ENCODE measurements around the gene HAS3. TPM values are rescaled to one million over a fixed set of nuclear protein-coding genes. Genes with fewer than 3 reads are reported as not detected.
"Not testable (repeated sequence)": the region's sequence is repeated elsewhere in the genome, so short reads cannot be mapped to it uniquely, and the experiment has no call there.

HAS3 gene
- total and polyA plus RNA-seq, 4 donors: 0.09 to 0.75 (median 0.26) TPM

DNA sequence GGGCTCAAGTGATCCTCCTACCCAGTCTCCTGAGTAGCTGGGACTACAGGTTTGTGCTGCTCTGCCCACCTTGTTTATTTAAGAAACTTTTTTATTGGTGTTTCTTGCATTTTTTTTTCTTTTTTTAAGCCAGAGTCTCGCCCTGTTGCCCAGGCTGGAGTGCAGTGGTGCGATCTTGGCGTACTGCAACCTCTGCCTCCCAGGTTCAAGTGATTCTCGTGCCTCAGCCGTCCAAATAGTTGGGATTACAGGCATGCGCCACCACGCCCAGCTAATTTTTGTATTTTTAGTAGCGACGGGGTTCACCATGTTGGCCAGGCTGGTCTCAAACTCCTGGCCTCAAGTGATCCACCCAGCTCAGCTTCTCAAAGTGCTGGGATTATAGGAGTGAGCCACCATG is 44.2 kb downstream of the HAS3 start:
- not testable (repeated sequence) for H3K4me3 ChIP-seq (ENCODE audit: low read depth in 1 of 3, low read length in 3 of 3); H3K9me3 ChIP-seq (ENCODE audit: control insufficient read depth in 4 of 4, low read length in 3 of 4); H3K27me3 ChIP-seq (ENCODE audit: control insufficient read depth in 4 of 4, insufficient read depth in 4 of 4, low read length in 3 of 4); H3K9ac ChIP-seq (ENCODE audit: low read depth in 1 of 2, low read length in 2 of 2); DNase-seq (ENCODE audit: low spot score); H3K27ac ChIP-seq (ENCODE audit: low read depth in 1 of 2, low read length in 2 of 2); H3K4me1 ChIP-seq (ENCODE audit: control insufficient read depth in 4 of 4, insufficient read depth in 4 of 4, low read length in 3 of 4)
- peaks cover 7 to 48% (median 20%) of the 10 kb centered on the region in 4 donors for H3K36me3 ChIP-seq (ENCODE audit: control insufficient read depth in 4 of 4, insufficient read depth in 3 of 4, low read depth in 1 of 4, low read length in 3 of 4)
- WGBS: 93% methylated on average over 9 of the region's 9 CpGs

DNA sequence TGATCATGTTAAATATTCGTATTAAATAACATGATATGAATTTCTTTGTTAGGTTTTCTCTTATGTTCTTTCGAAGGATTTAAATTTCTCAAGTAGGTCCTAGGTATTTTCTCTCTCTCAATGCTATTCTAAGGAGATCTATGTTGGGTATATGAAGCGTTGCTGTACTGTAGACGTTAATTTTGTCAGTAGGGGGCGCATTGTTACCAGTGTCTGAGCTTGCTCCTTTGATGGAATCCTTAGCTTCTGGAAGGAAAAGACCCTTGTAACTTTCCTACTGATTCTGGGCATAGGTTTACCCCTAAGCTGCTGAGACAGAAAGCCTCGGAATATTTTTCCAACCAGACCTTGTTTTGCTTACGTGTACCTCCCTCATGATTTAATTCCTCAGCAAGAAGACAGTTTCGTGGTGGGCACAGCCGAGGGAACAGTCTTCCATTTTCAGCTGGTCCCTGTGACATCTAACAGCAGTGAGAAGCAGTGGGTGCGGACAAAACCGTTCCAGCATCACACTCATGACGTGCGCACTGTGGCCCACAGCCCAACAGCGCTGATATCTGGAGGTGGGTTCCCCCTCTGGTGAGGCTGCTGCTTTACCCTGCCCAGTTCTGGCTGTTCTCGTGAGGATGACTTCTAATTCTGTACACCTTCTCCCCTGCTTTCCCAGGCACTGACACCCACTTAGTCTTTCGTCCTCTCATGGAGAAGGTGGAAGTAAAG is 44.9 kb downstream of the HAS3 start:
- Histone ChIP-seq H3K36me3 (ENCODE audit: control insufficient read depth in 4 of 4, insufficient read depth in 3 of 4, low read depth in 1 of 4, low read length in 3 of 4) (peaks cover 7 to 48% (median 22%) of the 10 kb centered on the region in 4 donors), H3K4me3 (ENCODE audit: low read depth in 1 of 3, low read length in 3 of 3) (no peak overlapping the region)

DNA sequence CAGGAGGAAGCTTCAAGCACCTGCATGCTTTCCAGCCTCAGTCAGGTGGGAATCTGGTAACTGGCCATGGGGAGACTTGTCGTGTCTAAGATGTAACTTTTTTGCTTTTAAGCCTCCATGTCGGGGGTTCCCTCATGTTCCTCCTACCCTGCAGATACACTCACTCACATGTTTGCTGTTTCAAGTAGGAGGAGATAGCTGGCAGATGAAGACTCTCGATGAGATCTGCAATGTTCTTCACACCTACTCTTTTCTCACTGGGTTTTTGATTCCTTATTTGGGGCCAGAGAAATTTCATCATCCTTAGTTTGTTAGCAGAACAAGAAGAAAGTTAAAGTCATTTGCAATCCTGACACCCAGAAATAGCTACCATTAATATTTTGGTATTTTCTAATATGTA is 51.7 kb downstream of the HAS3 start:
- TF ChIP-seq YY1 (IDR thresholded peaks at IDR 0.05) (no peak), HNF4G (IDR thresholded peaks at IDR 0.05) (no peak), NR2F2 (IDR thresholded peaks at IDR 0.05) (no peak), RXRA (IDR thresholded peaks at IDR 0.05) (no peak), GABPA (IDR thresholded peaks at IDR 0.05 in 1 of 2, conservative IDR thresholded peaks at IDR 0.05 in 1 of 2) (no peak)
- TF ChIP-seq, protein P1, sequence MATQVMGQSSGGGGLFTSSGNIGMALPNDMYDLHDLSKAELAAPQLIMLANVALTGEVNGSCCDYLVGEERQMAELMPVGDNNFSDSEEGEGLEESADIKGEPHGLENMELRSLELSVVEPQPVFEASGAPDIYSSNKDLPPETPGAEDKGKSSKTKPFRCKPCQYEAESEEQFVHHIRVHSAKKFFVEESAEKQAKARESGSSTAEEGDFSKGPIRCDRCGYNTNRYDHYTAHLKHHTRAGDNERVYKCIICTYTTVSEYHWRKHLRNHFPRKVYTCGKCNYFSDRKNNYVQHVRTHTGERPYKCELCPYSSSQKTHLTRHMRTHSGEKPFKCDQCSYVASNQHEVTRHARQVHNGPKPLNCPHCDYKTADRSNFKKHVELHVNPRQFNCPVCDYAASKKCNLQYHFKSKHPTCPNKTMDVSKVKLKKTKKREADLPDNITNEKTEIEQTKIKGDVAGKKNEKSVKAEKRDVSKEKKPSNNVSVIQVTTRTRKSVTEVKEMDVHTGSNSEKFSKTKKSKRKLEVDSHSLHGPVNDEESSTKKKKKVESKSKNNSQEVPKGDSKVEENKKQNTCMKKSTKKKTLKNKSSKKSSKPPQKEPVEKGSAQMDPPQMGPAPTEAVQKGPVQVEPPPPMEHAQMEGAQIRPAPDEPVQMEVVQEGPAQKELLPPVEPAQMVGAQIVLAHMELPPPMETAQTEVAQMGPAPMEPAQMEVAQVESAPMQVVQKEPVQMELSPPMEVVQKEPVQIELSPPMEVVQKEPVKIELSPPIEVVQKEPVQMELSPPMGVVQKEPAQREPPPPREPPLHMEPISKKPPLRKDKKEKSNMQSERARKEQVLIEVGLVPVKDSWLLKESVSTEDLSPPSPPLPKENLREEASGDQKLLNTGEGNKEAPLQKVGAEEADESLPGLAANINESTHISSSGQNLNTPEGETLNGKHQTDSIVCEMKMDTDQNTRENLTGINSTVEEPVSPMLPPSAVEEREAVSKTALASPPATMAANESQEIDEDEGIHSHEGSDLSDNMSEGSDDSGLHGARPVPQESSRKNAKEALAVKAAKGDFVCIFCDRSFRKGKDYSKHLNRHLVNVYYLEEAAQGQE (IDR thresholded peaks at IDR 0.05): no peak
- TF ChIP-seq, protein P2, sequence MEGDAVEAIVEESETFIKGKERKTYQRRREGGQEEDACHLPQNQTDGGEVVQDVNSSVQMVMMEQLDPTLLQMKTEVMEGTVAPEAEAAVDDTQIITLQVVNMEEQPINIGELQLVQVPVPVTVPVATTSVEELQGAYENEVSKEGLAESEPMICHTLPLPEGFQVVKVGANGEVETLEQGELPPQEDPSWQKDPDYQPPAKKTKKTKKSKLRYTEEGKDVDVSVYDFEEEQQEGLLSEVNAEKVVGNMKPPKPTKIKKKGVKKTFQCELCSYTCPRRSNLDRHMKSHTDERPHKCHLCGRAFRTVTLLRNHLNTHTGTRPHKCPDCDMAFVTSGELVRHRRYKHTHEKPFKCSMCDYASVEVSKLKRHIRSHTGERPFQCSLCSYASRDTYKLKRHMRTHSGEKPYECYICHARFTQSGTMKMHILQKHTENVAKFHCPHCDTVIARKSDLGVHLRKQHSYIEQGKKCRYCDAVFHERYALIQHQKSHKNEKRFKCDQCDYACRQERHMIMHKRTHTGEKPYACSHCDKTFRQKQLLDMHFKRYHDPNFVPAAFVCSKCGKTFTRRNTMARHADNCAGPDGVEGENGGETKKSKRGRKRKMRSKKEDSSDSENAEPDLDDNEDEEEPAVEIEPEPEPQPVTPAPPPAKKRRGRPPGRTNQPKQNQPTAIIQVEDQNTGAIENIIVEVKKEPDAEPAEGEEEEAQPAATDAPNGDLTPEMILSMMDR (IDR thresholded peaks at IDR 0.05; ENCODE audit: low read depth, low read length, missing input control): no peak
- Histone ChIP-seq H3K9me3 (ENCODE audit: control insufficient read depth in 4 of 4, low read length in 3 of 4) (no peaks in the 10 kb centered on the region), H3K4me3 (ENCODE audit: low read depth in 1 of 3, low read length in 3 of 3) (no peak overlapping the region), H3K27me3 (ENCODE audit: control insufficient read depth in 4 of 4, insufficient read depth in 4 of 4, low read length in 3 of 4) (no peaks in the 10 kb centered on the region), H3K27ac (ENCODE audit: low read depth in 1 of 2, low read length in 2 of 2) (no peak overlapping the region), H3K9ac (ENCODE audit: low read depth in 1 of 2, low read length in 2 of 2) (no peak overlapping the region), H3K4me1 (ENCODE audit: control insufficient read depth in 4 of 4, insufficient read depth in 4 of 4, low read length in 3 of 4) (no peaks in the 10 kb centered on the region), H3K36me3 (ENCODE audit: control insufficient read depth in 4 of 4, insufficient read depth in 3 of 4, low read depth in 1 of 4, low read length in 3 of 4) (peaks cover 20 to 69% (median 32%) of the 10 kb centered on the region in 4 donors)
- no peak for DNase-seq (ENCODE audit: low spot score)
- 86% methylated on average over 3 of the region's 3 CpGs for WGBS

More for the DNA sequence above, 44.9 kb downstream of the HAS3 start:
- no peak for TF ChIP-seq HNF4G (IDR thresholded peaks at IDR 0.05)
- TF ChIP-seq, protein P3, sequence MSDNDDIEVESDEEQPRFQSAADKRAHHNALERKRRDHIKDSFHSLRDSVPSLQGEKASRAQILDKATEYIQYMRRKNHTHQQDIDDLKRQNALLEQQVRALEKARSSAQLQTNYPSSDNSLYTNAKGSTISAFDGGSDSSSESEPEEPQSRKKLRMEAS (IDR thresholded peaks at IDR 0.05): no peak
- peak; percentile 88 to 92 for TF ChIP-seq RAD21 (IDR thresholded peaks at IDR 0.05)
- TF ChIP-seq, protein P4, sequence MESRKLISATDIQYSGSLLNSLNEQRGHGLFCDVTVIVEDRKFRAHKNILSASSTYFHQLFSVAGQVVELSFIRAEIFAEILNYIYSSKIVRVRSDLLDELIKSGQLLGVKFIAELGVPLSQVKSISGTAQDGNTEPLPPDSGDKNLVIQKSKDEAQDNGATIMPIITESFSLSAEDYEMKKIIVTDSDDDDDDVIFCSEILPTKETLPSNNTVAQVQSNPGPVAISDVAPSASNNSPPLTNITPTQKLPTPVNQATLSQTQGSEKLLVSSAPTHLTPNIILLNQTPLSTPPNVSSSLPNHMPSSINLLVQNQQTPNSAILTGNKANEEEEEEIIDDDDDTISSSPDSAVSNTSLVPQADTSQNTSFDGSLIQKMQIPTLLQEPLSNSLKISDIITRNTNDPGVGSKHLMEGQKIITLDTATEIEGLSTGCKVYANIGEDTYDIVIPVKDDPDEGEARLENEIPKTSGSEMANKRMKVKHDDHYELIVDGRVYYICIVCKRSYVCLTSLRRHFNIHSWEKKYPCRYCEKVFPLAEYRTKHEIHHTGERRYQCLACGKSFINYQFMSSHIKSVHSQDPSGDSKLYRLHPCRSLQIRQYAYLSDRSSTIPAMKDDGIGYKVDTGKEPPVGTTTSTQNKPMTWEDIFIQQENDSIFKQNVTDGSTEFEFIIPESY (IDR thresholded peaks at IDR 0.05): no peak
- no peak for TF ChIP-seq SP1 (IDR thresholded peaks at IDR 0.05)
- TF ChIP-seq, protein P2 (IDR thresholded peaks at IDR 0.05; ENCODE audit: low read depth, low read length, missing input control): peak; percentile 66
- TF ChIP-seq EGR1 (IDR thresholded peaks at IDR 0.05; ENCODE audit: low read depth in 2 of 2): no peak
- Histone ChIP-seq H3K4me1 (ENCODE audit: control insufficient read depth in 4 of 4, insufficient read depth in 4 of 4, low read length in 3 of 4) (no peaks in the 10 kb centered on the region), H3K9me3 (ENCODE audit: control insufficient read depth in 4 of 4, low read length in 3 of 4) (no peaks in the 10 kb centered on the region), H3K27ac (ENCODE audit: low read depth in 1 of 2, low read length in 2 of 2) (no peak overlapping the region), H3K27me3 (ENCODE audit: control insufficient read depth in 4 of 4, insufficient read depth in 4 of 4, low read length in 3 of 4) (no peaks in the 10 kb centered on the region), H3K9ac (ENCODE audit: low read depth in 1 of 2, low read length in 2 of 2) (no peak overlapping the region)
- no peak for DNase-seq (ENCODE audit: low spot score)
- 73% methylated on average over 16 of the region's 16 CpGs for WGBS
